H1 (cell line): ENCODE results near the gene IFT81. TPM values are rescaled to one million over a fixed set of nuclear protein-coding genes. Genes with fewer than 3 reads are reported as not detected.

Experiments
- BRCA1 ChIP-seq: IDR thresholded peaks from 2 replicates; pipeline ENCODE4 v1.6.1; 2012; ENCODE audit warnings: low read depth, low read length, improper control_type of control experiment
- EP300 ChIP-seq, 2 experiments: IDR thresholded peaks; 1 replicate in 1 of 2; 2 replicates in 1 of 2; pipeline ENCODE4 v1.6.1; 2011 to 2012; ENCODE audit warnings: low read depth in 2 of 2, low read length in 2 of 2, mild to moderate bottlenecking in 2 of 2, borderline replicate concordance in 1 of 2, inconsistent platforms in 1 of 2, moderate library complexity in 1 of 2
- GTF2F1 ChIP-seq: IDR thresholded peaks from 2 replicates; pipeline ENCODE4 v1.6.1; 2012; ENCODE audit warnings: low read depth, low read length, improper control_type of control experiment, borderline replicate concordance
- RFX5 ChIP-seq: IDR thresholded peaks from 2 replicates; pipeline ENCODE4 v1.6.1; 2011; ENCODE audit warnings: low read depth, low read length, improper control_type of control experiment, borderline replicate concordance
- RXRA ChIP-seq: IDR thresholded peaks from 2 replicates; pipeline ENCODE4 v1.6.1; 2011; ENCODE audit warnings: low read depth, mild to moderate bottlenecking, low read length, moderate library complexity; ENCODE audit not compliant: insufficient read depth
- SIN3A ChIP-seq, 2 experiments: IDR thresholded peaks in 1 of 2; conservative IDR thresholded peaks in 1 of 2; 2 replicates each; pipeline ENCODE4 v1.6.1; 2011 to 2012; ENCODE audit warnings: low read length in 2 of 2, improper control_type of control experiment in 1 of 2, low read depth in 1 of 2, mild to moderate bottlenecking in 1 of 2
- SP2 ChIP-seq: IDR thresholded peaks from 2 replicates; pipeline ENCODE4 v1.6.1; 2012; ENCODE audit warnings: mild to moderate bottlenecking, low read length, inconsistent platforms
- SP4 ChIP-seq: IDR thresholded peaks from 2 replicates; pipeline ENCODE4 v1.6.1; 2012; ENCODE audit warnings: low read length, inconsistent platforms
- TCF12 ChIP-seq: IDR thresholded peaks from 2 replicates; pipeline ENCODE4 v1.6.1; 2011; ENCODE audit warnings: low read depth, mild to moderate bottlenecking, low read length
- polyA plus RNA-seq, 7 experiments: library from polyadenylated mRNA; depleted of rRNA in 3 of 7; stranded (reverse) in 5 of 7; unstranded in 2 of 7; fragments of >200 nt in 5 of 7; fragments of 200-250 nt in 2 of 7; gene quantifications; 1 replicate in 5 of 7; 2 replicates in 1 of 7; 4 replicates in 1 of 7; pipeline versions ENCODE4 v1.2.1 to v1.2.3, GENCODE V29; 2011 to 2013; ENCODE audit warnings: missing spikeins in 2 of 7, mixed read lengths in 2 of 7
- total RNA-seq: library from RNA; stranded (reverse); fragmentation: NEBNext Ultra II Directional; extraction: Animal tissue kit (Norgen Biotek cat#: 25700); gene quantifications from 2 replicates; pipeline ENCODE4 v1.2.1, GENCODE V29; 2021

Gene IFT81
- total and polyA plus RNA-seq, 2 of the 8 experiments (the other 6 are each of a cell fraction or from before 2014, with no cell fraction given): 4.1 to 14.5 TPM

GRCh38 chr12:110170535-110171185 is 46.5 kb downstream of the IFT81 start (continued):
- no peak for TF ChIP-seq SP2
- TF ChIP-seq RXRA: no peak
- TF ChIP-seq SIN3A (conservative IDR thresholded peaks at IDR 0.05 in 1 of 2, IDR thresholded peaks at IDR 0.05 in 1 of 2; ENCODE audit: low read depth in 1 of 2, low read length in 2 of 2): no peak
- no peak for TF ChIP-seq TCF12
- TF ChIP-seq BRCA1: no peak
- no peak for TF ChIP-seq EP300 (IDR thresholded peaks at IDR 0.05; ENCODE audit: borderline replicate concordance in 1 of 2, low read depth in 2 of 2, low read length in 2 of 2)
- TF ChIP-seq RFX5: no peak
- no peak for TF ChIP-seq SP4
- no peak for TF ChIP-seq GTF2F1
